SK-N-SH (cell line): ENCODE data around the gene DNAH1.

Experiments
- CHD2 ChIP-seq: fragments of 150-350 bp; IDR thresholded peaks from 2 replicates; pipeline ENCODE4 v1.6.1; 2018; ENCODE audit warnings: low read length; ENCODE audit not compliant: partially characterized antibody
- EP300 ChIP-seq, 2 experiments: IDR thresholded peaks; 2 replicates each; pipeline versions ENCODE4 v1.4.0 to v1.6.1; 2012; ENCODE audit warnings: borderline replicate concordance in 1 of 2, low read depth in 1 of 2, low read length in 1 of 2
- FOXM1 ChIP-seq: IDR thresholded peaks from 2 replicates; pipeline ENCODE4 v1.4.0; 2012; ENCODE audit warnings: low read depth, mild to moderate bottlenecking
- GABPA ChIP-seq: IDR thresholded peaks from 2 replicates; pipeline ENCODE4 v1.4.0; 2012; ENCODE audit warnings: low read depth, mild to moderate bottlenecking
- JUND ChIP-seq: IDR thresholded peaks from 2 replicates; pipeline ENCODE4 v1.4.0; 2012
- NRF1 ChIP-seq: IDR thresholded peaks from 2 replicates; pipeline ENCODE4 v1.6.1; 2012; ENCODE audit warnings: low read depth, mild to moderate bottlenecking, low read length
- RAD21 ChIP-seq: IDR thresholded peaks from 2 replicates; pipeline ENCODE4 v1.6.1; 2012; ENCODE audit warnings: mild to moderate bottlenecking, low read length
- RFX5 ChIP-seq: IDR thresholded peaks from 2 replicates; pipeline ENCODE4 v1.6.1; 2012; ENCODE audit warnings: mild to moderate bottlenecking, improper control_type of control experiment, low read length
- SIN3A ChIP-seq: IDR thresholded peaks from 2 replicates; pipeline ENCODE4 v1.6.1; 2012; ENCODE audit warnings: low read depth, mild to moderate bottlenecking, low read length, moderate library complexity, borderline replicate concordance
- TF ChIP-seq, protein P1 (sequence below): fragments of 200-600 bp; sonication (generic); IDR thresholded peaks from 2 replicates; pipeline ENCODE4 v1.6.1; 2017; ENCODE audit warnings: antibody characterized with exemption, mild to moderate bottlenecking, moderate library complexity

GRCh38 chr3:52270252-52270754 is 45.8 kb upstream of the DNAH1 start:
- no peak for TF ChIP-seq NRF1
- TF ChIP-seq, protein P1, sequence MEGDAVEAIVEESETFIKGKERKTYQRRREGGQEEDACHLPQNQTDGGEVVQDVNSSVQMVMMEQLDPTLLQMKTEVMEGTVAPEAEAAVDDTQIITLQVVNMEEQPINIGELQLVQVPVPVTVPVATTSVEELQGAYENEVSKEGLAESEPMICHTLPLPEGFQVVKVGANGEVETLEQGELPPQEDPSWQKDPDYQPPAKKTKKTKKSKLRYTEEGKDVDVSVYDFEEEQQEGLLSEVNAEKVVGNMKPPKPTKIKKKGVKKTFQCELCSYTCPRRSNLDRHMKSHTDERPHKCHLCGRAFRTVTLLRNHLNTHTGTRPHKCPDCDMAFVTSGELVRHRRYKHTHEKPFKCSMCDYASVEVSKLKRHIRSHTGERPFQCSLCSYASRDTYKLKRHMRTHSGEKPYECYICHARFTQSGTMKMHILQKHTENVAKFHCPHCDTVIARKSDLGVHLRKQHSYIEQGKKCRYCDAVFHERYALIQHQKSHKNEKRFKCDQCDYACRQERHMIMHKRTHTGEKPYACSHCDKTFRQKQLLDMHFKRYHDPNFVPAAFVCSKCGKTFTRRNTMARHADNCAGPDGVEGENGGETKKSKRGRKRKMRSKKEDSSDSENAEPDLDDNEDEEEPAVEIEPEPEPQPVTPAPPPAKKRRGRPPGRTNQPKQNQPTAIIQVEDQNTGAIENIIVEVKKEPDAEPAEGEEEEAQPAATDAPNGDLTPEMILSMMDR = no peak
- TF ChIP-seq CHD2 = no peak
- TF ChIP-seq EP300 (IDR thresholded peaks at IDR 0.05; ENCODE audit: borderline replicate concordance in 1 of 2, low read depth in 1 of 2, low read length in 1 of 2) = no peak
- no peak for TF ChIP-seq SIN3A
- no peak for TF ChIP-seq GABPA
- TF ChIP-seq RFX5 = no peak
- no peak for TF ChIP-seq JUND
- TF ChIP-seq RAD21 = no peak
- no peak for TF ChIP-seq FOXM1
